ENCODE measurements around the gene SP100.

DNA sequence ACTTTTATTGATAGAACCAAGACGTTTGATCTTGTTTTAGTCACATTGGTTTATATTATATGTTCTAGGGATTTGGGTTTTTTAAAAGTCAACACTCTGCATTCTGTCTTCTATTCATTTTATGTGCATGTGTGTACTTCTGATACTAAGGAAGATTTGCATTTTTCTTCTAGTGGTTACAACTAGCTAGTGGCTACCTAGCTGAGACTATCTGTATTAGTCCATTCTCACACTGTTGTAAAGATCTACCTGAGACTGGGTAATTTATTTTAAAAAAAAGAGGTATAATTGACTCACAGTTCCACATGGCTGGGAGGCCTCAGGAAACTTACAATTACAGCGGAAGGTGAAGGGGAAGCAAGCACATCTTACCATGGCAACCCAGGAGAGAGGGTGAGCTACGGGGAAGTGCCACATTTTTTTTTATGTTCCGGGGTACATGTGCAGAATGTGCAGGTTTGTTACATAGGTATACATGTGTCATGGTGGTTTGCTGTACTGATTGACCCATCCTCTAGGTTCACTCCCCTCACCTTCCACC, 69.9 kb downstream of the SP100 start:
- TF ChIP-seq CBX8 (IDR thresholded peaks at IDR 0.05; ENCODE audit: borderline replicate concordance, low read depth, low read length) (no peak), KDM1A (IDR thresholded peaks at IDR 0.05; ENCODE audit: borderline replicate concordance, low read length) (no peak), MAFK (IDR thresholded peaks at IDR 0.05; ENCODE audit: low read depth, low read length) (no peak), RFX5 (IDR thresholded peaks at IDR 0.05; ENCODE audit: borderline replicate concordance, low read depth, low read length) (no peak), POLR2A (IDR thresholded peaks at IDR 0.05; ENCODE audit: control extremely low read depth in 1 of 2, low read depth in 2 of 2, low read length in 2 of 2) (no peak)
- TF ChIP-seq, protein P1, sequence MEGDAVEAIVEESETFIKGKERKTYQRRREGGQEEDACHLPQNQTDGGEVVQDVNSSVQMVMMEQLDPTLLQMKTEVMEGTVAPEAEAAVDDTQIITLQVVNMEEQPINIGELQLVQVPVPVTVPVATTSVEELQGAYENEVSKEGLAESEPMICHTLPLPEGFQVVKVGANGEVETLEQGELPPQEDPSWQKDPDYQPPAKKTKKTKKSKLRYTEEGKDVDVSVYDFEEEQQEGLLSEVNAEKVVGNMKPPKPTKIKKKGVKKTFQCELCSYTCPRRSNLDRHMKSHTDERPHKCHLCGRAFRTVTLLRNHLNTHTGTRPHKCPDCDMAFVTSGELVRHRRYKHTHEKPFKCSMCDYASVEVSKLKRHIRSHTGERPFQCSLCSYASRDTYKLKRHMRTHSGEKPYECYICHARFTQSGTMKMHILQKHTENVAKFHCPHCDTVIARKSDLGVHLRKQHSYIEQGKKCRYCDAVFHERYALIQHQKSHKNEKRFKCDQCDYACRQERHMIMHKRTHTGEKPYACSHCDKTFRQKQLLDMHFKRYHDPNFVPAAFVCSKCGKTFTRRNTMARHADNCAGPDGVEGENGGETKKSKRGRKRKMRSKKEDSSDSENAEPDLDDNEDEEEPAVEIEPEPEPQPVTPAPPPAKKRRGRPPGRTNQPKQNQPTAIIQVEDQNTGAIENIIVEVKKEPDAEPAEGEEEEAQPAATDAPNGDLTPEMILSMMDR (IDR thresholded peaks at IDR 0.05; ENCODE audit: control extremely low read depth in 1 of 3, insufficient read depth in 1 of 3, low read depth in 1 of 3, low read length in 3 of 3) = no peak
- TF ChIP-seq, protein P2, sequence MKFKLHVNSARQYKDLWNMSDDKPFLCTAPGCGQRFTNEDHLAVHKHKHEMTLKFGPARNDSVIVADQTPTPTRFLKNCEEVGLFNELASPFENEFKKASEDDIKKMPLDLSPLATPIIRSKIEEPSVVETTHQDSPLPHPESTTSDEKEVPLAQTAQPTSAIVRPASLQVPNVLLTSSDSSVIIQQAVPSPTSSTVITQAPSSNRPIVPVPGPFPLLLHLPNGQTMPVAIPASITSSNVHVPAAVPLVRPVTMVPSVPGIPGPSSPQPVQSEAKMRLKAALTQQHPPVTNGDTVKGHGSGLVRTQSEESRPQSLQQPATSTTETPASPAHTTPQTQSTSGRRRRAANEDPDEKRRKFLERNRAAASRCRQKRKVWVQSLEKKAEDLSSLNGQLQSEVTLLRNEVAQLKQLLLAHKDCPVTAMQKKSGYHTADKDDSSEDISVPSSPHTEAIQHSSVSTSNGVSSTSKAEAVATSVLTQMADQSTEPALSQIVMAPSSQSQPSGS (IDR thresholded peaks at IDR 0.05; ENCODE audit: low read length) = no peak
- TF ChIP-seq, protein P3, sequence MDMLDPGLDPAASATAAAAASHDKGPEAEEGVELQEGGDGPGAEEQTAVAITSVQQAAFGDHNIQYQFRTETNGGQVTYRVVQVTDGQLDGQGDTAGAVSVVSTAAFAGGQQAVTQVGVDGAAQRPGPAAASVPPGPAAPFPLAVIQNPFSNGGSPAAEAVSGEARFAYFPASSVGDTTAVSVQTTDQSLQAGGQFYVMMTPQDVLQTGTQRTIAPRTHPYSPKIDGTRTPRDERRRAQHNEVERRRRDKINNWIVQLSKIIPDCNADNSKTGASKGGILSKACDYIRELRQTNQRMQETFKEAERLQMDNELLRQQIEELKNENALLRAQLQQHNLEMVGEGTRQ (IDR thresholded peaks at IDR 0.05; ENCODE audit: low read length) = no peak
